GM21515 (cell line): ENCODE measurements around the gene CEBPB.
"Not testable (repeated sequence)": the region's sequence is repeated elsewhere in the genome, so short reads cannot be mapped to it uniquely, and the experiment has no call there.

Source experiments
- ATAC-seq: cut with Tn5 transposase; IDR thresholded peaks from one replicate; pipeline ENCODE4 v1.9.1; 2021; ENCODE audit not compliant: unreplicated experiment

The CEBPB gene

GRCh38 chr20:50190251-50191064 lies at the start of gene CEBPB:
TSS of gene CEBPB (plus strand) at chr20:50190830. CDS start at chr20:50191034, 204 bp downstream.
- ATAC-seq = peak; percentile 40

DNA sequence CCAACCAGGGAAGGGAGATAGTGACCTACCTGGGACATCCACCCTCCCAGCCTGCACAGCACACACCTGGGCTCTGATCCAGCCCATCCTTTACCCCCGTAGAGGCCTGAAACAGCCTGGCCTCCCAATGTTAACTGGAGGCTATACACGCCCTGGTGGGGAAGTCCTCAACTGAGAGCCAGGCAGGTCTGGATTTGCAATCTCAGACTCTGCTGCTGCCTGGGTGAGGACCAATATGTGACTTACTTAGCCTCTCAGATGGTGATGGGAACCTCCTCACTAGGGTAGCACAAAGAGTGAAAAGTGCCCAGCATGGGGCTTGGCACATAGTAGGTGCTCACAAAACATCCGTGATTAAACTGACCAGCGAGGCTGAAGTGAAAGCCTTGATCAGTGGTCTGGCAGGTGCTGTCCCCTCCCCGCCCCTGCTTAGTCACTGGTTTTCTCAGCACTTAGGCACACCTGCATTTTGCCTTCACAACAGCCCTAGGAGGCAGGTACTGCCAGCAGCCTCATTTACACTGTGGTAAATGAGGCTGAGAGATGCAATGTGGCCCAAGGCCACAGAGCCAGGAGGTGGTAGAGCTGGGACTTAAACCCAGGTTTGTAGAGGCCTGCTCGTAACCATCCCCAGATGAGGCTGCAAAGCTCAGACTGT lies 49.5 kb upstream of the CEBPB start:
- ATAC-seq = no peak

DNA sequence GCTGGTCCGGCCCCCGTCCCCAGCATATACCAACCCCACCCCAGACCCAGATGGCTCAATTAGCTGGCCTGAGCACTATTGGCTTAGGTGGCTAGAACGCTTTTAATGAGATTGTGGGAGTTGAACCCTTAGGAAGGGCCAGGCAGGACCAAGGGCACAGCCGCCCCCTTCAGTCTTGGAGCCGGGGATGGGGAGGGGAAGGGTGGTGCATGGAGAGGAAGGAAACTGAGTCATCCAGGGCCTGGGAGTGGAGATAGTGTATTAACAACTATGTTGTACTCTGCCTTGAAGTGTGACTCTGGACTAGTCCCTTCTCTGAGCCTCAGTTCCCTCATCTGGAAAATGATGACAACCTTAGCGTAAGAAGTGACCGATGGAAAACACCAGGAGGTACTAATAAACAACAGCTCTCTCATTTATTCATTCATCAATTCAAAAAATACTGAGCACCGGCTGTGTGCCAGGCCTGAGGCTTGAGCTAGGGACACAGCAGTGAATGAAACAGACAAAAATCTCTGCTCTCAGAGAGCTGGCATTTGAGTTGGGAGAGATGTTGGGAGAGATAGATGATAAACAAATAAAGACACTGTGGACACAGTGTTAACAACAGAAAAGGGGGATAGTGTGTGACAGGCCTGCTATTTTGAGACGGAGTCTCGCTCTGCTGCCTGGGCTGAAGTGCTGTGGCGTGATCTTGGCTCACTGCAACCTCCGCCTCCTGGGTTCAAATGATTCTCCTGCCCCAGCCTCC lies 48.6 kb upstream of the CEBPB start:
- no peak for ATAC-seq

DNA sequence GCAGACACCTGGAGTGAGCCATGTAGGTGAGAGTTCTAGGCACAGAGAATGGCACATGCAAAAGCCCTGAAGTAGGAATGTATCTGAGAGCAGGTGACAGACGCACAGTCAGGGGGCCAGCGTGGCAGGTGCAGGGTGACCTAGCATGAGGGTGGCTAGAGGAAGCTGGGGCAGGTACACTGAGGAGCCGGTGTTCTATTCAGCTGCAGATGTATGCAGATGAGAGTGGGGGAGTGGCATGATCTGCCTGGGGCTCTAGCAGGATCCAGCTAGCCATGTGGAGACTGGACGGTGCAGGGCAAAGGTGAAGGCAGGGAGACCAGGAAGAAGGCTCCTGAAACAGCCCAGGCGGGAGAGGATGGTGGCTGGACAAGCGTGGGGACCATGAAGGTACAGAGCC lies 47.8 kb upstream of the CEBPB start:
- no peak for ATAC-seq

- no peak for ATAC-seq
Observed at GRCh38 chr20:50144362-50144761, 46.3 kb upstream of the CEBPB start.

- ATAC-seq = no peak
Observed at GRCh38 chr20:50145566-50145965, 45.1 kb upstream of the CEBPB start.

- no peak for ATAC-seq
Observed at GRCh38 chr20:50146214-50146613, 44.4 kb upstream of the CEBPB start.

- peak; percentile 57 for ATAC-seq
Observed at GRCh38 chr20:50146732-50147662, 43.6 kb upstream of the CEBPB start.

DNA sequence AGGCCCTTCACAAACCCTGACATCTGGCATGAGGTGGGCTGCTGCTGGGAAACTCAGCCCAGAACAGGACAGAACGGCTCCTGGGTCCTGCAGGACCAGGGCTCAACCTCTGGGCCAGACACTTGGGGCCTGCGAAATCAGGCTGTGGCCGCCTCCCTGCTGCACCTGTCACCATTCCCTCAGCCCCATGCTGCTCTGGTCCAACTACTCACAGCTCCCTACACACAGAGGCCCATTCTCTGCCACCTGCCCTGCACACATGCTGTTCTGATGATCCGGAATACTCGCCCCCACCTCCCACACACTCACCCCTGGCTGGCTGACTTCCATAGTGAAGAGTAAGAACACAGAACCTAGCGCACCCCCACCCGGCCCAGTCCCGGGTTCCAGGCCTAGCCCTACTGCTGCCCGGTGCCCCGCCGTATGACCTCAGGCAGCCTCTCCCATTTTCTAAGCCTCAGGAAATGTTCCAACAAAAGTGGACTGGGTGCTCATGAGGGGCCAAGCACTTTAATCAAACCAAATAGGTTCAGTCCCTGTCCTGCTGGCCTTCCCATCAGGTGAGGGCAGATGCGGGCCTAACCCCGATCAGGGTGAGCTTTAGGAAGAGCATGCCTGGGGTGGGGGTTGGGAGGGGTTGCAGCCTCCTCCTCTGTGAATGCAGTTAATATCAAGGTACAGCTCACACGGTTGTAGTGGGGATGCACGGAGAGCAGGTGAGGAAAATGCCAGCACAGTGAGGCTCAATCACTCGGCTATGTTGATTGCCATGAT lies 41.0 kb upstream of the CEBPB start:
- no peak for ATAC-seq

DNA sequence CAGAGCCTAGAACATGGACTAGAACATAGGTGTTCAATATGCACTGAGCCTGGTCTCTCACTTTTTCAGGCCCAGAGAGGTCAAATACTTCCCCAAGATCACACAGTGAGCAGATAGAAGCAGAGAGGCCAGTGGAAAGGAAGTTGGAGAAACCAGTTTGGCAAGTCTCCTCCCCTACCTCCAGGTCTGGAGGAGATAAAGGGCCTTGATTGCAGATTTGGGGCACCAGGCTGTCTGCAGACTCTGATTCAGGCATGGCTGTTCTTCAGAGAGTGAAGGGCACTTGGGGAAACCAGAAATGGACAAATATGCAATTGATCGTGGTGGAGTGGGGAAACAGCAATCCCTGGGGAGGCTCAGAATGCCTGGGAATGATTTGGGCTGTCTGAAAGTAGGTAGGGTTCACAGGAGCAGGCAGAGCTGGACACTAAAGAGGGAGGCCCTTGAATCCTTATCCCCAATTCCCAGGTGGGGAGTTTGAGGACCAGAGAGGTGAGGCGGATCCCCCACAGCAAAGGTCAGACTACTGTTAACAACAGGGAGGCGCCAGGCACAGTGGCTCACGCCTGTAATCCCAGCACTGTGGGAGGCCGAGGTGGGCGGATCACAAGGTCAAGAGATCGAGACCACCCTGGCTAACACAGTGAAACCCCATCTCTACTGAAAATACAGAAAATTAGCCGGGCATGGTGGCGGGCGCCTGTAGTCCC lies 39.4 kb upstream of the CEBPB start:
- no peak for ATAC-seq

- ATAC-seq = no peak
Observed at GRCh38 chr20:50152394-50153152, 38.1 kb upstream of the CEBPB start.

DNA sequence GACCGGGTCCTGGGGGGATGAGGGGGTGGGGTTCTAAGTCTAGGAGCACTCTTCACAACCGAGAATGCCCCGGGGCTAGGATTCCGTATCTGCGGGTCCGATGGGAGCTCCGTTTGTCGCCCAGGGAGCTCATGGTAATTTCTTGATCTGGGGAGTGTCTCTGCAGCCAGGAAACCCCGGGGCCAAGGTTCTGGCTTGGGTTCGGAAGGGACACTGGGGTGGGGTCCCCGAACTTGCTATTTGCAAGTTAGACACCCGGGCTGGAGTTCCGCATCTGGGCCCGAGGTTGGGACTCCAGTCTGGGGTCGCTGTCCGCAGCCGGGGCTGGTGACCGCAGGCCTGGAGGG lies 37.5 kb upstream of the CEBPB start:
- ATAC-seq = no peak

GRCh38 chr20:50153500-50154377 lies 36.9 kb upstream of the CEBPB start, which contains the start of gene PEDS1:
TSS of gene PEDS1 (minus strand) at chr20:50153723. CDS start at chr20:50153637, 86 bp downstream.
- peak; percentile 91 for ATAC-seq

DNA sequence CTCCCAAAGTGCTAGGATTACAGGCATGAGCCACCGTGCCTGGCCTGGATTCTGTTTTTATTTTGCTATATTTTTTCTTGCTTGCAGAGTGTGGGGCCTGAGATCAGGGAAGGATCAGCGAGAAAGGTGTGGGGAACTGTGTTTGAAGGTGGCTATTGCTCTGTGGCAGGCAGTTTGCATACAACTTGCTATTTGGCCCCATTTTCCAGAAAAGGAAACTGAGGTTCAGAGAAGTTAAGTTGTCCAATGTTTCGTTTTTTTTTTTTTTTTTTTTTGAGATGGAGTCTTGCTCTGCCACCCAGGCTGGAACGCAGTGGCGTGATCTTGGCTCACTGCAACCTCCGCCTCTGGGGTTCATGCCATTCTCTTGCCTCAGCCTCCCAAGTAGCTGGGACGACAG lies 29.1 kb upstream of the CEBPB start:
- not testable (repeated sequence) for ATAC-seq

DNA sequence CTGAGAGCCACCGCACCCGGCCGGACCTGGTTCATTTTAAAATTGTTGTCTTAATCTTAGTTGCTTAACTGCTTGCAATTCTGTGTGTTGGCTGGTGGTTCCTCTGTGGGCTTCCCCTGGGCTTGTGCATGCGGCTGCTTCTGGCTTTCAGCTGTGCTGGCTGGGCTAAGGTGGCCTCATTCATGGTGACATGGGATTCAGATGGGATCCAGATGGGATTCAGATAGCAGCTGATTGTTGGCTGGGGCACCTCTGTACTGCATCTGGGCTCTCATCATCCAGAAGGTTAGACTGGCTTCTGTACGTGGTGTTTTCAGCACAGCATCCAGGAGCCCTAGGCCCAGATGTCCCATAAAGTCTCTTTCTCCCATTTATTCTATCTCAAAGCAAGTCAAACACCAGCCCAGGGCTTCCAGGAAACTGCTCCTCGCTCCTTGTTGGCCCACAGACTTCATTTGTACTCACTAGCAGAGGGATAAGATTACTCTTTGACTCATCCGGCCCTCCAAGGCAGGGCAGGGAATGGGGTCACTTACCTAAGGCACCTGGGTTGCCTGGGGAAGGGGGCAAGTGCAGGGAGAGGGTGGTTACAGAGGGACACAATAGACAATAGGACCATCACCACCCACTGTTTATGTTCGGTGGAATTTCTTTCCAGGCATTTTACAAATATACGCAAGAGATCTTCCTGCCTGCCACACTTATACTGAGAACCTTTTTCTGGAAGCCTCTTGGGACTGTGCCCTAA lies 26.9 kb upstream of the CEBPB start:
- ATAC-seq = no peak

DNA sequence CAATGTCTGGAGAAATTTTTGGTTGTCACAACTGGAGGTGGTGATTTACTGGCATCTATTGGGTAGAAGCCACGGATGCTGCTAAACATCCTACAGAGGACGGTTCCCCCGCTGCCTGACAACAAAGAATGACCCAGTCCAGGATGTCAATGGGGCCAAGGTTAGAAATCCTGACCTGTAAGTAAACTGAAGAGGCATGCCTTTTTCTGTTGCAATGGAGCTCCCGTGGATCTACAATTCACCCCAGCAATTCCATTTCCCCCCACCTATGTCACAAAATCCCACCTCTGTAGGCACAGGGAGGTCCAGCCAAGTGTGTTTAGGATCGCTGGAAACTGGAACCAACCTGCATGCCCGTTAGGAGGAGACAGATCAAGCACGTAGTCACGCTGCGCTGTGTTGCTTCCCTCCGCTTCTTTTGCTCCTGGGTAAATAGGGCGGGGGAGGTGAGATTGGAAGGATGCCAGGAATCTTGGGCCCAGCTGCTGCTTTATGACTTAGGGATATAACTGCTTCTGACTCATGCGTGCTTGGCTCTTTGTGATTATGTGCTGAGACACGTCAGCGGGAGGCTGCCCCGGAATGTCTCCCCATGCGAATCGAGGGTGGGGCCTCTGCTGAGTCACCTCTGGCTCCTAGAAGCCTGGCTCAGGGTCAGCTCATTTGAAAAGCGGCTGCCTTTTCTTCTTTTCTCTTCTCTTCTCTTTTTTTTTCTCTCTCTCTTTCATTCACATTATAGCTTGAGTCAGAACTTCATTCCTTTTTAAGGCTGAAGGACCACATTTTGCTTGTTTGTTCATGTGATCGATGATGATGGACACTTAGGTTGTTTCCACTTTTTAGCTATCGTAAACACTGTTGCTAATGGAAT lies 24.7 kb upstream of the CEBPB start:
- peak; percentile 80 for ATAC-seq
